ENCODE results near the gene TNIK.

Gene TNIK

DNA sequence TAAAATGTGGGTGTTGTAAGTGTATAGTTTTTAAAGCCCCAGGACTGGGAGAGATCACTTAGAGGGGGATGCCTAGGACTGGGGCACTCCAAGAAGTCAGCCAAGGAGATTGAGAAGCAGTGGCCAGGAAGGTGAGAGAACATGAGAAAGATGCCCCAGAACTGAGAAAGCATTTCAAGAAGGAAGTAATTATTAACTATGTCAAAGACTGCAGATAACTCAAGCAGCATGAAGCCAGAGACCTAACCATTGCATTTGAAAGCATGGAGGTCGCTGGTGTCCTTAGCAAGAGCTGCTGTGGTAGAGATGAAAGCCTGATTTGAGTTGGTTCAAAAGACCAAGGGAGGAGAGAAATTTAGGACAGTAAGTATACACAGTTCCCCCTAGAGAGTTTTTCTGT lies 403.1 kb downstream of the TNIK start:
- DNase-seq (ENCODE audit: low read depth in 2 of 3, low spot score in 2 of 3): no peak

DNA sequence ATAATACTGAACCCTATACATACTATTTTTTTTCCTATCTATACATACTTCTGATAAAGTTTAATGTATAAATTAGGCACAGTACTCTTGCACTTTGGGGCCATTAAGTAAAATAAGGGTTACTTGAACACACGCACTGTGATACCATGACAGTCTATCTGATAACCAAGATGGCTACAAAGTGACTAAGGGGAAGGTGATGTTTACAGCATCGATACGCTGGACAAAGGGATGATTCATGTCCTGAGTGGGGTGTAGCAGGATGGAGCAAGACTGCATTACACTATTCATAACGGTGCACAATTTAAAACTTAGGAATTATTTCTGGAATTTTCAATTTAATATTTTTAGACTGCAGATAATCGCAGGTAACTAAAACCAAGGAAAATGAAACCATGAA lies 403.7 kb downstream of the TNIK start:
- DNase-seq (ENCODE audit: low read depth in 2 of 3, low spot score in 2 of 3): no peak

DNA sequence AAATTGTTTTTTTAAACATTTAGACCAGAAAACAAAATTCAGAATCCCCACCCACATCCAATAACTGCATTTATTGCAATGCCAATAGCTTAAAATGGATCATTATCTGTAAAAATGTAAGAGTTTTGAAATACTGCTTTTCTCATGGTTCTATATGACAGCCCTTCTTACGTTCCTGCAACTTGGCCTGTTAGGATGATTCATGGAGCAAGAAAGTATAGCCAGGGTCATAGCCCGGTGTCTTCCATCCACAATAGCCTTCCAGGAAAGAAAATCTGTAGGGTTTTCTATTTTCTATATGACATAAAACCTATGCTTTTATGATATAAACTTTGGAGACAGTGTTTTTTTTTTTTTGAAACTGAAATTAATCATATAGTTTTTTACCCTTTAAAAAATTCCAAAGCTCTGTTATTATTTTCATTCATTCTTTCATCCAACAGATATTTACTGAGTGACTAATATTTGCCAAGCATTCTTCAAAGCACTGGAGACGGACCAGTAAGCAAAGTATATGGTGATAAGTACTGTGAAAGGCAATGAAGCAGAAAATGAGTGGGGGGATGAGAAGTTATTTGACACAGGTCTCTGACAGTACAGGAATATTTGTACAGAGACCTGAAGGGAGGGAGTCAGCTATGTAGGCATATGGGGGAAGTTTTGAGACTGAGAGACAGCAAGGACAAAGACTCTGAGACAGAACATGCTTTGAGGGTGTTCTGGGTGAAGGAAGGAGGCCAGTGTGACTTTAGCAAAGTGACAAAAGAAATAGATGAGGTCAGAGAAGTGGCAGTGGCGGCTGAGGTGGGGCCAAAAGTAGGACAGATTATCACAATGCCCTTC lies 404.6 kb downstream of the TNIK start:
- no peak for DNase-seq (ENCODE audit: low read depth in 2 of 3, low spot score in 2 of 3)

DNA sequence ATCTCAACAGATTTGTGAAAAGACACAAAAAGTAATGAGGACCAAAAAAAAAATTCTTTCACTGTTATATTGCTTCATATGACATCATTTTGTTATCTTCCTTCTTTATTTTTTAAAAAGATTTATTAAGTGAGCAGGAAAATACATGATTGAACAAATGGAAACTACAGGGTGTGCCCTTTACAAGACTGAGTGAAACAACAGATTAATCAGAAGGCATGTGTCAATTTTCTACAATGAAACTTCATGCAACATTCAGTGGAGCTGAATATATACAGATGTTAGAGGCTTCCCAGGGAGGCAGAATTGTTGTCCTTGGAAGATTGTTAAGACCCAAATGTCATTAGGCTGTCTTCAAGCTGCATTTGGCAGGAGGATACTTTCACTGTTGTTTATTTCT lies 405.3 kb downstream of the TNIK start:
- DNase-seq (ENCODE audit: low read depth in 2 of 3, low spot score in 2 of 3): no peak

DNA sequence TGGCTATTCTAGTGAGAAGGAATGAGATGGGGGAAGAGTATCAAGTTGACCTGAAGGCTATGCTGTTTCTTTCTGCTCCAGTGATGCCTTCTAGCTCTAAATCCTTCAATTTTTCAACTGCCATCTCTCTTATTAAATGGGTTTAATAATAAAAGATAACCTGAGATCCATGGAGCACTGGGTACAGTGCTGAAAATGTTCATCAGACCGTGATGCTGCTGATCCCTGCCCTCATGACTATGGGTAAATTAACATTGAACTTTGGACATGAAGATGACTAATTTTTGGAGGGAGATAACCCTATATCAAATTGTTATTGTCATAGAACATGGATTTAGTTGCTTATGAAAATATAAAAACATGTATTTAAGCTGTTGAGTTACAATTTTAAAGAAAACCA lies 406.0 kb downstream of the TNIK start:
- no peak for DNase-seq (ENCODE audit: low read depth in 2 of 3, low spot score in 2 of 3)

DNA sequence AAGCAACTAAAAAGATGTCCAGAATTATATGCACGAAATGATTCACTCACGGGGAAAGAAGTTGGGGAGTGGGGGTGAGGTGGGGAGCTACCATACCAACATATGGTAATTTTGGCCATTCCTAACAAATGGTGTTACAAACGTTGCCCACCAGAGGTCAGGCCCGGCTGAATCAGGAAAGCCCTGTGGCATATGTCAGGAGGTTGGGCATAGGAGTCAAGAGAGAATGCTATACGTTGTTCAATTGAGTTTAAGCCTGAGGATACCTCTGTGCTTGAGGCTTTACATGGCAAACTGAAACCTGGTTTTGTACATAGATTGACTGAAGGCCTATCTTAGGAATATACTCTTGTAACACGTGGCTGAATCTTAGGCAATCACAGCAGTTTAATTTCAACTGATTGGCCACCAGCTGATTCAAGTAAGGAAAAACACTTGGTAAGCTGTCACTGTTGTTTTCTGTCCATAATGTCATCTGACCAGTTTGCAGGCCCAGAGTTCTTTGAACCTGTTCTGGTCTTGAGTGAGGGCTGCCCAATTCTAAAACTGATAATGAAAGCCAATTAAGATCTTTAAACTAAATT lies 410.3 kb downstream of the TNIK start:
- DNase-seq (ENCODE audit: low read depth in 2 of 3, low spot score in 2 of 3): no peak

DNA sequence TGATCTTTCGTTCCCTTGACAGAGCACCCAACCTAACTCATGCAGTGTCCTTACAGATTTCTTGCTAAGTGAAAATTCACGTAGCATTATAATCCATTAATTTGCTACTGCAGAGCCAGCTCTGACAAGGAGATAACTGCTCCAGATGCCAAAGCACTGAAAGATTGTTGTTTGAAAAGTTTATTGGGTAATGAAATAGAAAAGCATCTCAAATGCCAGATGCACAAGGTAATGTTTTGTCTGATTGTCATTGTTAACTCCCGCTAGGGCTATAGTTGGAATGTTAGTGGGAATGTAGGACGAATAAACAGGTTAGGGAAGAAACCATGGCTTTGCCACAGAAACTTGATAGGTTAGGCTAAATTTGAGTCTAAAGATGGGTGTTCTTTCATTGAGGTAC lies 413.4 kb downstream of the TNIK start:
- DNase-seq (ENCODE audit: low read depth in 2 of 3, low spot score in 2 of 3): no peak

DNA sequence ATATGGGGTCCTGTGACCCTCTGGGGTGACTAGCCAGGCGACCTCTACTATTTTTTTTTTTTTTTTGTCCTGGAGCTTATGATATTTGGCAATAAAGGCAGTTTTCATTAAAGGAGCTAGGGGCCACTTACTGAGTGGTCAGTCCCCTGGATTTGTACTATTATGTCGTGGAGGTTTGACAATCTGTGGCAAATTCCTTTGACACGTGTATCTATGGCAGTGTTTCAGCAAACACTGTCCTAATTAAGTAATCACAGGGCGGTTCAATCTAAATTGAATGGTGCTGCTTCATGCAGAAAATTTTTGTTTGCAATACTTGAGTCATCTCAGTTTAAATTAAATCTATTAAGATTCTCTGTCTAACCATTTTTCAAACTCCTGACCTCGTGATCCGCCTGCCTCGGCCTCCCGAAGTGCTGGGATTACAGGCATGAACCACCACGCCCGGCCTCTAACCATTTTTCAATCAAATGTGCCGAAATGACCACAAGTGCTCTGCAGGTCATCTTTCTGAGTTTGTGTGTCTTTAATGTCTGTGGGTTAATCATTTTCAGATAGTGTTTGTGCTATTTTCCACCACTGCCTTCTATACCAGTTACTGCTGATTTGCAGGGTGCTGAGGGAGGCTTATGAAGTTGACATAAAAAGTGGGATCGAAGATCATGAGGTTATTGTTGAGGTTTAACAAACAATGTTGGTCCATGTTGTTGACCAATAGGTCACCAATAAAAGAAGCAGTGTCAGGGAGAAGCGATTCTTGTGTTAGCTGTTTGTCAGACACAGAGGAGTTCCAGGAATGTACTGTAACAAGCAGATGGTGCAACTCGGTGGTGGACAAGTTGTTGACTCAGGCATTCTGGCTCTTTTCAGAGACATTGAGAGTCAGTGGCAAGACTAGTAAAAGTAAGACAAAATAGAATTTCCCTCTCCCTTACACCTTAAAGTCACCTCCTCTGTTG lies 415.1 kb downstream of the TNIK start:
- no peak for DNase-seq (ENCODE audit: low read depth in 2 of 3, low spot score in 2 of 3)

DNA sequence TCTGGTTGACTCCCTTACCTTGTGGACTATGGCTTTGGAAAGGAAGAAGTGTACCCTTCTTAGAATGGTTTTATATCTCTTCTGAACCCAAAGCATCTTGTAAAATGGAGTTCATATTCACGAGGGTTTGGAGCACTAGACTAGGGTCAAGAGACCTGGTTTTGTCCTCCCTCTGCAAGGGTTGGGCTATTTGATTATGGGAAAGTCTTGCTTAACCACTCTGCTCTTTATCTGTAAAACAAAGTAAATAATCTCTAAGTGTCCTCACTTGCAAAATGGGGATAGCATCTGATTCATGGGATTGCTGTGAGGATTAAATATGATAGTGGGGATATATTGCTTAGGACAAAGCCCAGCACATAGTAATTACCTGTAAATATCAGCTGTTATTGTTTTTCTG lies 415.8 kb downstream of the TNIK start:
- DNase-seq (ENCODE audit: low read depth in 2 of 3, low spot score in 2 of 3): no peak

DNA sequence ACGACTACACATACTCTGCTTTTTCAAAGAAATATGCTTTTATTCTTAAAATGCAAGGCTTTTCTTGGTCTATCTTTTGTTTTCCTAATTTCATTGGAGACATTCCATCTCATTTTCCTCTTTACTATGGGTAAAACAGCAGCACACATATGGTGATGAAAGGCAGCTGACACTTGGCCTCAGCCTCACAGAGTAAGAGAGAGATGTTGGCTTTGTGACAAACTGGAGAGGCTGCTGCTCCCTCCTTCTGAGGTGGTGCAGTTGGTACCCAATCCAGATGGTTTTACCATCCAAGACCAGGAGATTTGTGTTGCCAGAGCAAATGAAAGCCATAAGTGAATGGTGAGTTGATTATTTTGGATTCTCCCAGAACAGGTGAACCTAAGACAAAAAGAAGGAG lies 420.5 kb downstream of the TNIK start:
- DNase-seq (ENCODE audit: low read depth in 2 of 3, low spot score in 2 of 3): no peak

DNA sequence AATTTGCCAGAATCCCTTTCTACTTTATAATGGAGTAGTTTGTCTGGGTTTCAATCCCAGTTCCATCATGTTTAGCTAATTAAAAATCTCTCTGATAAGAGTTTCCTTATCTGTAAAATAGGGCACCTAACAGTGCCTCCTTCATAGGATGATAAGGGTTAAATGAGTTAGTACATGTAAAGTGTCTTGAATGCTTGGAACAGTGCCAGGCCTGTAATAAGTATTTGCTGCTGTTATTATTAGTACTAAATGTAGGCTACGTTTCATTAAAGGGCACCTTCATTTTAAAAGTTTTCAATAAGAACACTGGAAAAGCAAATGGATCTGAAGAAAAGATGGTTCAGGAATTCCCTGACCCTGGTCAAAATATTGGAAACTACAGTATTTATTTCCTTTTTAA lies 421.9 kb downstream of the TNIK start:
- no peak for DNase-seq (ENCODE audit: low read depth in 2 of 3, low spot score in 2 of 3)

DNA sequence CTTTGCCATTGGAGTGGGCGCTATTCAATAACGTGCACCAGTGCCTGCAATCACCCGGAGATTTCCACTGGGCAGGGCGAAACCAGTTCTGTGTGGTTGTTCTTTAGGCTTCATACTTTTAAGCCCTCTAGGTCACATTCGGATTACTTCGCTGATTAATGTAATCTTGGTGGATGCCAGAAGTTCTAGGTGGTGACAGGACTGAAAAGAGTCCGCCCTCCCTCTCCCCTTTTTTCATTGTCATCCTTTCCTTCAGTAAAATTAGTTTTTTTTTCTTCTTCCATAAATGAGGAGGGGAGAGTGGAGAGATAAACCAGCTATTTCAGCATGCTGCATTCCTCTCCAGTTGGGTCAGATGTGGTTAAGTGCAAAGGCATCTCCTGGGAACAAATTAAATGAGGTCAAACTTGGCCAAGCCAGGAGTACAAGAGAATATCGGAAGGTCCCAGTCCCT lies 431.4 kb downstream of the TNIK start:
- no peak for DNase-seq (ENCODE audit: low read depth in 2 of 3, low spot score in 2 of 3)

DNA sequence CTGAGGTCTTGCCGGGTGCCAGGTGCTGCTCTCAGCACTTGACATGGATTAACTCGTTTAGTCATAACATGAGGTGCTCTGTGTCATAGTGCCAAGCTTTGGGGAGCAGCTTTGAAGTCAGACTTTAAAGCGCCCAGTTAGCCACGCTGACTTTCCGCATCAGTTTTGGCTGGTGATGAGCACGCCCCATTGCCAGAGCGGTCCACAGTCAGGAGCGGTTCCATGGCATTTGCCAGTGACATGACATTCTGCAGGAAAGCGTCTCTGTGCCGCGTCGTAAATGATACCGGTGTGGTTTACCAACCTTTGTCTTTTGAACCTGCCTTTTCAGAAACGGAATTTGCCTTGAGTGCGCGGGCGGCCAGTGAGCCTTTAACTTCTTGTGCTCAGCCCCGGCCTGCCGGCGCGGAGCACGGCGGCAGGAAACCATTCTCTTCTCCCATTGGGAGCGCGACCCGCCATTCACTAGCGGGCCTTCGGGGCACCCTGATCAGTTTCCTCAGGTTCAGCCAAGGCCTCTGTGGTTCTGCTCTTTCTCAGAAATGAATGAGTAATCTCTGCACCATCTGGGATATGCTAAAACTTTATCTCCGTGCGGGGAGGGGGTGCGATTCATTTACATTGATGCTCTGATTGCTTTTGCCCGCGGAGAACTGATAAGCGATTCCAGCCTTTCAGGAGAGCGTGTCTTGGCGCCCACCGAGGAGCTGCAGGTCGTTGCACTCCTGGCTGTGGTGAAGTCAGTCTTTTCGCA lies 432.0 kb downstream of the TNIK start:
- peak; percentile 10 to 45 (median 17) for DNase-seq (ENCODE audit: low read depth in 2 of 3, low spot score in 2 of 3)

DNA sequence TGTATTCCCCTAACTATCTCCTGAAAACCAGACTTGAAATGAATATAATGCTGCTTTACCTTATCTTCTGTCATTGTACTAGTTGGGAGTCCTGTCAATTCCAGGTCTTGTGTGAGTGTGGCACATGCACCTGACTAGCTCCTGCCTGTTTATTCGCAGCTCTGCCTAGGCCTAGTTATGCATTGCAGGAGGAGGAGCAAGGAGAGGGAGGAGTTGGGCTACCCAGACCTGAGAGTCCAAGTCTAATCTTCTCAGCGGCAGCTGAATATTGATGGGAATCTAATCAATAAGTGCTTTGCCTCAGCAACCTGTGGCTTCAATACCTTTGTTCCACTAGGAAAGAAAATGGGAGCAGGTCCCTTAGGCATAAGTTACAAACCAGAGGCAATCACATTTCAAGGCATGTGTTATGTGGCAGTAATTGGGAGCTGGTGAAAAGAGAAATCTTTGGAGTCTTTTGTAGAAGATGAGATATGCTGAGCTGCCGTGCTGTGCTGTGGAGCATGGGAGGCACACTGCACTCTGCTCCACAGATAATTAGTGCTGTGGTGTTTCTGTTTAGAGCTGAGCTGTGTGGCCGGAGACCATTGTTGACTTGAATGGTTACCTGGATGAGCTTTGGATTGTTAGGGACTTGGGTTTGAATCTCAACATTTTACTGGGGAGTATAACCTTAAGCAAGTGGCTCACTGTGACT lies 433.5 kb downstream of the TNIK start, which contains the start of gene SLC2A2:
SLC2A2 (minus strand) TSS at position 124 of the 697 bp plus-strand sequence; CDS start at position 74, 50 bp downstream.
- DNase-seq (ENCODE audit: low read depth in 2 of 3, low spot score in 2 of 3): no peak

DNA sequence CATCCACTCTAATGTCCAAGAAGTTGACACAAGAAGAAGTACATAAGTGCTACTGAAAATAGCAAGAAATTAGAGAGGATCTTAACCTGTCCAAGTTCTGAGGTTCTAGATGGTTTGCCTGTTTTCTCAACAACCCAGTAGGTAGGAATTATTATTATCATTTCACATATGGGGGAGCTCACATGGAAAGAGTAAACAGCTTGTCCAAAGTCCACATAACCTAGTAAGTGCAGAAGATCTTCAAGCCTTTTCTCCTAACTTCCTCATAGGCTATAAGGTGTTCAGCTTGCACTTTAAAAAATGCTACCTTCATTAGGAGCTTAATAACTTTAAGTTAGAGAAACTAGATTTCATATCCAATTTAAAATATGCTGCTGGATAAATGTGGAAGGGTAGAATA lies 436.6 kb downstream of the TNIK start:
- DNase-seq (ENCODE audit: low read depth in 2 of 3, low spot score in 2 of 3): no peak

DNA sequence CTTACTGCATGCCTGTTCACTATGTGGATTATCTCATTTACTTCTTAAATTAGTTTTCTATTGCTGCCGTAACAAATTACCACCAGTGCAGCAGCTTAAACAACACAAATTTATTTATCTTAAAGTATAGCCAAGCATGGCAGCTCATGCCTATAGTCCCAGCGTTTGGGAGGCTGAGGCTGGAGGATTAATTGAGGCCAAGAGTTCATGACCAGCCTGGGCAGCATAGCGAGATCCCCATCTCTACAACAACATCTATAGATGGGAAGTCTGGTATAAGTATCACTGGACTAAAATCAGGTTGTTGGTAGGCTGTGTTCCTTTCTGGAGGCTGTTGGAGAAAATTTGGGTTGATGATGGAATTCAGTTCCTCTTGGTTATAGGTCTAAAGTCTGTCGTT lies 438.8 kb downstream of the TNIK start:
- DNase-seq (ENCODE audit: low read depth in 2 of 3, low spot score in 2 of 3): no peak

DNA sequence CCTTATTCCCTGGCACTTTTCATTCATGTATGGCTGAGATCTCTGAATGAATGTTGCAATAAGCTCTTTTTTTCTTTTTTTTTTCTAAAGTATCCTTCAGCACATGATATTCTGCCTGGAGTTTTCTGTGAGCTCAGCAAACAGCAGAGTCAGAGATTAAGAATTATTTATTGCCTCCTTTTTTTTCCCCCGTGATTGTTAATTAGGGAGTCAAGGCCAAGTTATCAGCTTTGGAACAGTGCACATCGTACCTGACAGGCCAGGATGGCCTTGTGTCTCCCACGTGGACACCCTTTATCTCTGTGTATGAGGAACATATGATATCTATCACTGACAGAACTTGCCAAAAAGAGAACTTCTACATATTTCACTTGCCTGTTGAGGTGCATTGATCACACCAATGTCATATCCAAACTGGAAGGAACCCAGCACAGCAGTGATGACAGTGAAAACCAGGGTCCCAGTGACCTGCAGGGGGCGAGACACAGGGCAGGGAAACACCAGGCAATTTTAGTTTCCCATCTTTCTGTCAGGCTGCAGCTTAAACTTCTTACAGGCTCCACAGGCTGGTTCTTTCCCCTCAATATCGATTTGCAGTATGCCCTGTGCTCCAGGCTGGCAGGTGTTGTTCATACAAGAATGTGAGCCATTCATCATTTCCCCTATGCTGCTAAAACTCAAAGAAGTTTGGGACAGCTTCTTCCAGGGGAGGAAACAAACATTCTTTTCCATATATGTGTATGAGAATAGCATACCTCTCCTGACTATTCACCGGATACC lies 441.9 kb downstream of the TNIK start:
- no peak for DNase-seq (ENCODE audit: low read depth in 2 of 3, low spot score in 2 of 3)

DNA sequence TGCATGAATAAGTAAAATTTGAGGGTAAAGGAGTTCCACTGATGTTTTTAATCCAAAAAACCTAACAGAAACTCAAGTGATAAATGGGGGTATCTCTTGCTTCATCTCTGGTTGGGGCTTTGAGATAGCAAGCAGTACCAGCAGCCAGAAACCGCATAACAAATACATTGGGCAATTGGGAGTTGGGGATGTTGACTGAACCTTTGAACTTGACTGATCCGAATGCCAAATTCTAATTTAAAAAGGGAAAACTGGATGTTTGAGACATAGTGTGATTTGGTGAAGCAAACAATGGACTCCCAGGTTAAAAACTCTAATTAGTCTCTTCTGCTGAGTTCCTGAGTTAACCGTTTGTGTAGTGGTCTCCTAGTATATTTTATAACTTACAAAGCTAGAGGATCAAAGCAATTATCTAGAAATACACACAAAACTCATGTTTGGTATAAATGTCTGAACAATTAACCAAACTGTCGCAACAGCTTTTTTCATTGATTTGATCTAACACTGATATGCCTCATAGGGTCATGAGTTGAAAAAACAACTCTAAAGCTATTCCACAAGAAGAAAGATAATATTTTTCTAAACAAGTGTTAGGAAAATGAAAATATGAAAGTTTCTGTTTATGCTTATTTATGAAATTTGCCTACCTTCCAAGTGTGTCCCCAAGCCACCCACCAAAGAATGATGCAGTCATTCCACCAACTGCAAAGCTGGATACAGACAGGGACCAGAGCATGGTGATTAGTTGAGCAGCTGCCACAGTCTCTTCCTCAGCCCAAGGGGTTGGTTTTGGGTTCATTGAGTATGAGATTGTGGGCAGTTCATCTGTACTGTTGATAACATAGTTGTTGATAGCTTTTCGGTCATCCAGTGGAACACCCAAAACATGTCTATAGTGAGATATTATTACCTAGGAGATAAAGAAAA lies 446.1 kb downstream of the TNIK start:
- DNase-seq (ENCODE audit: low read depth in 2 of 3, low spot score in 2 of 3): no peak

Measured in activated CD8-positive, alpha-beta memory T cell treated with anti-CD3 and anti-CD28 coated beads for 48 hours (primary cell).